GDM1 (cell line): ENCODE measurements around the gene NEUROD2.

Source experiments
- DNase-seq: peaks from one replicate; lab custom pipeline; 2025; lab: John Stamatoyannopoulos, UW

The NEUROD2 gene

DNA sequence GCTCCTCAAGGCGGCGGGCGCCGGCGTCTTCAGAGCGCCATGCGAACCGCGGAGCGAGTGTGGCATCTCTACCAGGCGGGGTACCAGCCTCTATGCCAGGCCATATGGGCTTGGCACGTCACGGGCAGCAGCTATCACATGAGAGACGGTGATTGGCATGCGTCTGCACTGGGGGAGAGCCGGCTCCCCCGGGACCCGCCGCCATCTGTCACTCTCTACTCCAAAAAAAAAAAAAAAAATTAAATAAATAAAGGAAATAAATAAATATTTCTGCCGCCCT, at the start of gene NEUROD2:
NEUROD2 (minus strand) TSS at position 70 of the 280 bp plus-strand sequence. CDS start 1,321 bp downstream, outside the sequence.
- DNase-seq, result no peak

GRCh38 chr17:39655105-39655504, 47.4 kb upstream of the NEUROD2 start:
- DNase-seq, result no peak

DNA sequence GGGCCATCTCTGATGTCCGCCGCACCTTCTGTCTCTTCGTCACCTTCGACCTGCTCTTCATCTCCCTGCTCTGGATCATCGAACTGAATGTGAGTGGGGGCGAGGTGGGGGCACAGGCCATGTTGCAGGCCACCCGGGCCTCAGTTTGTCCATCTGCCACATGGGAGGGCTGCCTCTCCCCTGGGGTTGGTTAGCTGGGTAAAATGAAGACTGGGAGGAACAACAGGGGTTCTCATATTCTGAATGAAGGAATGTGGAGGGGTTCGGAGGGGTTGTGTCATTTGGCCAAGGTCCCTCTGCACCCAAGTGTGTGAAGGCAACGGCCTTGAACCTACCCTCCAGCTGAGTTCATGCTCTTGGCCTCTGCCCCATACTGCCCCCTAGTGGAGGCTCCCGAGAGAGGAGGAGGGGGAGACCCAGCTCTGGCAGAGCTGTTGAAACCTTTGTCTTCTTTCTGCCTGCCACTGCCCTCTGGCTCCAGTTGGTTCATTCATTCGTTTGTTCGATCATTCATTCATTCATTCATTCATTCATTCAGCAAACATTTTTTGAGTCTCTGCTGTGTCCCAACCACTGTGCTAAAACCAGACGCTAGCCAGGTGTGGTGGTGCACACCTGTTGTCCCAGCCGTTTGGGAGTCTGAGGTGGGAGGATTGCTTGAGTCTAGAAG, 46.1 kb upstream of the NEUROD2 start:
- DNase-seq, result peak; percentile 17

DNA sequence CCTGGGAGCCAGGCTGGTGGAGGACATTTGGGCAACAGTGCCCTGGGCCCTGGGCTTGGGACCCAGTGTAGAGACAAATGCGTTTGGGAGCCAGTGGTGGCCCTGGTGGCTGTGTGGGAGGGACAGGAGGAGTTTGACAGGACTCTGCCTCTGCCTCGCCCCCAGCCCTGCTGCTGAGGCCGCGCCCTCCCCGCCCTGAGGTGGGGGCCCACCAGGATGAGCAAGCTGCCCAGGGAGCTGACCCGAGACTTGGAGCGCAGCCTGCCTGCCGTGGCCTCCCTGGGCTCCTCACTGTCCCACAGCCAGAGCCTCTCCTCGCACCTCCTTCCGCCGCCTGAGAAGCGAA, 45.6 kb upstream of the NEUROD2 start:
- no peak for DNase-seq

DNA sequence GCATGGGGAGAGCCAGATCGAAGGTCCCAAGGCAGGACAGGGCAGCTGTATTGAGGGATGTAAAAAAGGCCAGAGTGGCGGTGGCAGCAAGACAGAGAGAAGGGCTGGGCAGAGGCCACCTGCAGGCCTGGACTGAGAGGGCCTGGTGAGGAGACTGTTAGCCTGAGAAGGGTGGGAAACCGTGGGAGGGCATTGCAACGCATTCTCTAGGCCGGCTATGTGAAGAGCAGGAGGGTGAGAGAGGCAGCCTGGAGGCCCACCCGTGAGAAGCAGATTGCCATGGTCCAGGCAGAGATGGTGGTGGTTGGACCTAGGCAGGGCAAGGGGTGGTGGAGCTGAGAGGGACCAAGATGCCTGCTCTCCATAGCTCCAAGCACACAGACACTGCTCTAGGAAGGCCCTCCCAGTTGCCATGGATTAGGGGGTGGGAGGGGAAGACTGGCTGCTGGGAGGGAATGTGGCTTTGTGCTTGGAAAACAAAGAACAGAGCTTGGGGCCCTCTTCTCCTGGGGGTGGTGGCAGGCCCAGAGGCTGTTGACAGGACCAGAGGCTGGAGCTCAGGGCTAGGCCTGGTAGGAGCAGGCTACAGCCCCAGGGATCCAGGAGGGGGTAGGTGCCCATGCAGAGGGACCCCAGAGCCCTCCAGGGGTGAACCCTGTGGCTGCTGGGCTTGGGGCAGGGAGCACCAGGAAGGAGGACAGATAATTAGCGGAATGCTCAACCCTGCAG, 45.0 kb upstream of the NEUROD2 start:
- DNase-seq, result no peak

DNA sequence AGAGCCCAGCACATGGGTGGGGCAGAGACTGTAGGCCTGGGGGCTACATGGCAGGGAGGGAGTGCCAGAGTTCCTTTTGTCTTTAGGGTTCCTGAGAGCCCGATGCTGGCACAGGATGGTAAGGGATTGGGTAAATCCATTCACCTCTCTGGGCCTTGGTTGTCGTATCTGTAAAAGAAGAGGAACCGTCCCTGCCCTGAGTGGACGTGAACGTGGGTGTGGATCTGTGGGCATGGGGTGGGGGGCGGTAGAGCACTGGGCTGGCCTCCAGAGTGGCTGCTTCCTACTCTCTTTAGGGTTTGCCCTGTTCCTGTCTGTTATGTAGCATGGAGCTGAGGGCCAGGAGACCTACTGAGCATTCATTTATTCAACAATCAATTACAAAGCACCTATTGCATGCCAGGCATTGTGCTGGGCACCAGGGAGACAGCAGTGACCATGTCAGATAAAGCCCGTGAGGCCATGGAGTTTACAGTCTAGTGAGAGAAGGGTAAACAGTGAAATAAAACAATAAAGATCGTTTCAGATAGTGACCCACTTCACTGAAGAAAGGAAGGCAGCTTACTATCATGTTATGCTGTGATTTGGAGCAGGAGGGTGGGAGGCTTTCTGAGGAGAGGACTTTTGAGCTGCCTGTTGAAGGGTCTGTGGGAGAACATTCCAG, 44.3 kb upstream of the NEUROD2 start:
- DNase-seq, result no peak

- no peak for DNase-seq
Observed at GRCh38 chr17:39650121-39650579, 42.4 kb upstream of the NEUROD2 start.

- no peak for DNase-seq
Observed at GRCh38 chr17:39648616-39649366, 41.1 kb upstream of the NEUROD2 start.

DNA sequence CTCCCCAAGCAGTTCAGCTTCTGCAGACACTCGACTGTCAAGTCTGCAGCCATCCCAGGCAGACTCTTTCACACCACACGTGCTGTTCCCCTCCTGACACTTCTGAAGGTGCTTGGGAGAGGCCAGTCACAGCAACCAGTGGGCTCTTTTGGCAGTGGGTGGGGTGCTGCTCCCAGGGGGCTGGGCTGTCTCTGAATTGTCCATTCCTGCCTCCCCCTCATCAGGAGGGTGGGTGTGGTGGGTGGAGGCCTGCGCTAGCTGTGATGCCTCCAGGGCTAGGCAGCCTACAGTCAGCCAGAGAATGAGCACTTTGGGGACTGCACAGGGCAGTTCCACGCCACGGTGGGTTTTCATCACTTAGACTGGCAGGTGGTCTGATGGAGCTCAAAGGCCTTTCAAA, 39.5 kb upstream of the NEUROD2 start:
- DNase-seq, result no peak

DNA sequence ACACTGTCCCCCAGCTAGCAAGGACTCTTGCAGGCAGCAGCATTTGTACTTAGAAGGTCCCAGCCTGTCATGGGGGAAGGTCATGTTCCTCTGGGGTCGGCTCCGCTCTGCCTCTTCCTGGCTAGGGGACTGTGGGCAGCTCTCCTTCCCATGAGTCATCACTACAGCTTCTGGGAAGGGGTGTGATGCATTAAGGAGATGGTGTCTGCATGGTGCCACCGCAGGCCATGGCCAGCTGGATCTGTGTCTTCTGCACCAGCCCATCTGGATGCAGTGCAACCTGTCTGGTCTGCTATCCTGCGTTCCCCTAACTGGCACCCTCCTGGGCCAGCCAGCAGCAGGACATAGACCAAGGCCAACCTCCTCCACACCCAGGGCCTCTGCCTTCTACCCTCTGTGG, 35.6 kb upstream of the NEUROD2 start:
- no peak for DNase-seq

GRCh38 chr17:39642291-39643074, 34.8 kb upstream of the NEUROD2 start:
- no peak for DNase-seq

- DNase-seq, result no peak
Observed at GRCh38 chr17:39641883-39642282, 34.2 kb upstream of the NEUROD2 start.

- DNase-seq, result no peak
Observed at GRCh38 chr17:39641097-39641496, 33.4 kb upstream of the NEUROD2 start.

GRCh38 chr17:39640591-39641031, 32.9 kb upstream of the NEUROD2 start:
- DNase-seq, result no peak

- no peak for DNase-seq
Observed at GRCh38 chr17:39639566-39640458, 32.1 kb upstream of the NEUROD2 start.

GRCh38 chr17:39639043-39639442, 31.3 kb upstream of the NEUROD2 start:
- no peak for DNase-seq

DNA sequence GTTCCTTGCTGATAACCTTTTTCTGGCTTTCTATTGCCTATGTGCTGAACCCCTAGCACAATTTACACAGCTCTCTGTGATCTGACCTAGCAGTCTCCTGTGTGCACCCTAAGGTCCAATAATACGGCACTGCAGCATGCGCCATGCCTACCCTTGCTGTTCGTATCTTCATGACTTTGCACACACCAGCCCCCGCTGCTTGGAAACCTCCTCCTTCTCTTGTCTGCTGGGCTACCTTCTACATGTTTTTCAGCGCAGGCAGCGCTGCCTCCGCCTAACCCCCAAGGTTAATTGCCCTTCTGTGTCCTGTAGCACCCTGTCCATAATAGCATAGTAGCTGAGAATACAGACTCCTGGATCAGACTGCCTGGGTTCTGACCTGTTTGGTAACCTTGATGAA, 30.6 kb upstream of the NEUROD2 start:
- no peak for DNase-seq

DNA sequence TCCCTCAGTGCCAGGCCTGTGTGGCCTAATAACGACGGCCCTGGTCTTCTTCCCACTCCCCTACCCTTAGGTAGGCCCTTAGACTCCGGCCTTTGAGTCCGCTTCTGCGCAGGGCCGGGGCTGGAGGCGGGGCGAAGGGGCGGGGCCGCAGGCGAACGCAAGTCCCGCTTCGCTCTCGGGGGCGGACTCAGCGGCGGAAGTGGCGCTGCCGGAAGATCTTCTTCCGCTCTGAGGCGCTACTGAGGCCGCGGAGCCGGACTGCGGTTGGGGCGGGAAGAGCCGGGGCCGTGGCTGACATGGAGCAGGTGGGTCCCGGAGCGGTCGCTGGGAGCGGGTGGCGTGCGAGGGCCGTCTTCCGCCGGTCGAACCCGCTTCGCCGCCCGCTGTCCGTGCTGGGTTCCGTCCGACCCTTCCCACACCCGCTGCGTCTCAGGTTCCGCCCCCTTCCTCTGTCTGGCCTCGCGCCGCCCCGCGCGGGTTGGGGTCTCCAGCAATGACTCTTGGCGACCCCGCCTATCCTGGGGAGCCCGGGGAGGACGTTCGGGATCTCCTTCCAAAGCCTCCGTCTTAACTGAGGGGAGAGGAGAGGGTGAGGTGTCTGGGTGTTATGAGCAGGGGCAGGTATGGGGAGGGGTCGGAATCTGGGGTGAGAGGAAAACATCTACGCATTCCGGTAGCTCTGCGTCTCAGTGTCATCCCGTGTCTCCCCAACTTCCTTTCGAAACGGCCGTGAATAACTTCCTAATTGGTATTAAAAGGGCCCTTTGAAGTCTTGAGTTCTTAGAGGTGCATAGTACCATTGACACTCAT, 29.4 kb upstream of the NEUROD2 start, which contains the start of gene STARD3:
STARD3 (plus strand) TSS at position 218 of the 810 bp plus-strand sequence. CDS start 16,388 bp downstream, outside the sequence.
- peak; percentile 88 for DNase-seq

DNA sequence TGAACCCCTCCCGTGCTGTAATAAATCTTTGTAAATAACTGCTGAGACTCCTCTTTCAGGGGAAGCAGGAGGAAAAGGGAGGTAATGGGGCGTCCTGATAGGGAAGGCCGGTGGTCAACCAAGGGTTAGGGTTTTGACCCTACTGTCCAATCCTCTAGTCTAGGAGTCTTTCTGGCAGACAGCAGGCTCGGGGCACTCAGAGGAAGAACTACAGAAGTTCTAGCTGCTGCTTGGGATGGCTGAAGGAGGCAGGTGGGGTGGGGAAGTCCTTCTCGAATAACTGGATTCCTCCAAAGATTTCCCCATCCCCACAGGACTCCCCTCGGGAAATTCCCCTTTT, 28.8 kb upstream of the NEUROD2 start:
- DNase-seq, result no peak
